Smooth muscle cell of the coronary artery (primary cell): Measurements from ENCODE around the gene DCUN1D4. TPM values are rescaled to one million over a fixed set of nuclear protein-coding genes. Genes with fewer than 3 reads are reported as not detected.

Experiments
- total RNA-seq: library from RNA; depleted of rRNA; stranded (reverse); fragments of >200 nt; gene quantifications from 2 replicates; pipeline ENCODE4 v1.2.3, GENCODE V29; 2014; ENCODE audit warnings: low replicate concordance

The DCUN1D4 gene
- 30.9 and 67.3 TPM in 2 replicates for total RNA-seq

GRCh38 chr4:51842554-51843308, at the start of gene DCUN1D4:
Gene DCUN1D4 (plus strand): TSS chr4:51843153. CDS start chr4:51843243, 90 bp downstream.

Other genes starting within 250 kb of the DCUN1D4 start
- gene LRRC66, start 177.2 kb downstream of the DCUN1D4 start, total RNA-seq: 0.12 and 0.23 TPM in 2 replicates
- gene SGCB, start 195.1 kb downstream of the DCUN1D4 start, total RNA-seq: 22.1 and 31.1 TPM in 2 replicates
- 9.9 and 24.5 TPM in 2 replicates for gene SPATA18, start 208.2 kb downstream of the DCUN1D4 start, total RNA-seq